Fibroblast of gingiva (primary cell): ENCODE results near the gene TPM1.
A peak's percentile ranks its signal among the peaks of the same experiment; 100 is the strongest.

ENCODE experiments used
- DNase-seq: peaks from one replicate; pipeline ENCODE4 v3.0.0-alpha.2; 2011; ENCODE audit warnings: low read depth

TPM1 gene

GRCh38 chr15:63016234-63016633, 26.3 kb upstream of the TPM1 start:
- DNase-seq, result no peak

GRCh38 chr15:63018639-63019038, 23.9 kb upstream of the TPM1 start:
- DNase-seq, result peak; percentile 15

- peak; percentile 62 for DNase-seq
Measured at GRCh38 chr15:63019511-63020109, 22.9 kb upstream of the TPM1 start.

- DNase-seq, result no peak
Measured at GRCh38 chr15:63020128-63020527, 22.4 kb upstream of the TPM1 start.

GRCh38 chr15:63020759-63021430, 21.7 kb upstream of the TPM1 start:
- DNase-seq, result no peak

GRCh38 chr15:63022181-63022580, 20.4 kb upstream of the TPM1 start:
- DNase-seq, result no peak

- DNase-seq, result no peak
Measured at GRCh38 chr15:63022663-63023062, 19.9 kb upstream of the TPM1 start.

- peak; percentile 85 for DNase-seq
Measured at GRCh38 chr15:63023351-63023945, 19.1 kb upstream of the TPM1 start.

GRCh38 chr15:63025460-63025859, 17.1 kb upstream of the TPM1 start:
- DNase-seq, result no peak

- no peak for DNase-seq
Measured at GRCh38 chr15:63027646-63028045, 14.9 kb upstream of the TPM1 start.

- DNase-seq, result no peak
Measured at GRCh38 chr15:63028442-63029110, 14.0 kb upstream of the TPM1 start.

GRCh38 chr15:63029676-63030075, 12.9 kb upstream of the TPM1 start:
- no peak for DNase-seq

GRCh38 chr15:63030101-63030551, 12.4 kb upstream of the TPM1 start:
- DNase-seq, result peak; percentile 12

- no peak for DNase-seq
Measured at GRCh38 chr15:63034578-63034977, 8.0 kb upstream of the TPM1 start.

- no peak for DNase-seq
Measured at GRCh38 chr15:63035253-63035652, 7.3 kb upstream of the TPM1 start.

- DNase-seq, result no peak
Measured at GRCh38 chr15:63035977-63036376, 6.6 kb upstream of the TPM1 start.

- DNase-seq, result no peak
Measured at GRCh38 chr15:63037976-63038720, 4.4 kb upstream of the TPM1 start.

- peak; percentile 69 for DNase-seq
Measured at GRCh38 chr15:63038926-63039673, 3.4 kb upstream of the TPM1 start.

GRCh38 chr15:63039811-63040210, 2.7 kb upstream of the TPM1 start:
- no peak for DNase-seq

- DNase-seq, result no peak
Measured at GRCh38 chr15:63040509-63040908, 2.0 kb upstream of the TPM1 start.

- no peak for DNase-seq
Measured at GRCh38 chr15:63040954-63041353, 1.6 kb upstream of the TPM1 start.
